ENCODE results near the gene MEAK7. TPM values are rescaled to one million over a fixed set of nuclear protein-coding genes. Genes with fewer than 3 reads are reported as not detected.

The MEAK7 gene
- total RNA-seq, 1 donor from 2014 or later: 5.3 TPM

DNA sequence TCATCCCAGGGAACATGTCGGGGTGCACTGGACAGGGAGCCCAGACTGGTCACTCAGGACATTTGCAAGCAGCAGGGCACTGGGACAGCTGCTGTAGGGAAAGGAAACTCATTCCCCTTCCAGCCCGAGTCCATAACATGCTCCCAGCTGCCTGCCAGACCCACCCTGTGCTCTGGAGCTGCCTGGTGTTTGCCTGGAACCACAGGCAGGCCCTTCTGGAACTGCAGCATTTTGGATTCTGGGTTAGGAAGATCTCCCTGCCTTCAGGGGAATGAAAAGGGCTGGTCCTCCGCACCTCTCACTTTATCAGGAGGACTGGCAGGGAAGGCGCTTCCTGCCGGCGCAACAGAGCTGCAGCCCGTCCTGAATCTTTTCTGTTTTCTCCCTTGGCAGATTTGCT, 41.2 kb downstream of the MEAK7 start:
- Histone ChIP-seq H3K4me1 (peaks cover 5% of the 10 kb centered on the region), H3K4me3 (no peak overlapping the region), H3K36me3 (peaks cover 19% of the 10 kb centered on the region), H3K27me3 (ENCODE audit: low read depth) (no peaks in the 10 kb centered on the region), H3K27ac (replicated peaks) (no peak overlapping the region), H3K9me3 (replicated peaks) (peaks cover 18% of the 10 kb centered on the region)
- no peak for DNase-seq
- no peak for TF ChIP-seq CTCF (IDR thresholded peaks at IDR 0.05; ENCODE audit: borderline replicate concordance)
- intact Hi-C loops (cut with micrococcal nuclease): no loop called here

- Histone ChIP-seq H3K27me3 (ENCODE audit: low read depth) (no peaks in the 10 kb centered on the region), H3K27ac (replicated peaks) (no peak overlapping the region), H3K4me1 (peaks cover 5% of the 10 kb centered on the region), H3K4me3 (no peak overlapping the region), H3K9me3 (replicated peaks) (peaks cover 15% of the 10 kb centered on the region), H3K36me3 (peaks cover 13% of the 10 kb centered on the region)
- intact Hi-C loops (cut with micrococcal nuclease): no loop called here
- no peak for DNase-seq
- TF ChIP-seq CTCF (IDR thresholded peaks at IDR 0.05; ENCODE audit: borderline replicate concordance): no peak
These were observed 41.9 kb downstream of the MEAK7 start for GRCh38 chr16:84462296-84463210.

GRCh38 chr16:84461413-84462295, 42.8 kb downstream of the MEAK7 start:
- Histone ChIP-seq H3K4me1 (peaks cover 5% of the 10 kb centered on the region), H3K4me3 (no peak overlapping the region), H3K27me3 (ENCODE audit: low read depth) (no peaks in the 10 kb centered on the region), H3K27ac (replicated peaks) (no peak overlapping the region), H3K36me3 (peaks cover 4% of the 10 kb centered on the region), H3K9me3 (replicated peaks) (peaks cover 6% of the 10 kb centered on the region)
- TF ChIP-seq CTCF (IDR thresholded peaks at IDR 0.05; ENCODE audit: borderline replicate concordance): no peak
- intact Hi-C loops (cut with micrococcal nuclease): no loop called here
- no peak for DNase-seq

DNA sequence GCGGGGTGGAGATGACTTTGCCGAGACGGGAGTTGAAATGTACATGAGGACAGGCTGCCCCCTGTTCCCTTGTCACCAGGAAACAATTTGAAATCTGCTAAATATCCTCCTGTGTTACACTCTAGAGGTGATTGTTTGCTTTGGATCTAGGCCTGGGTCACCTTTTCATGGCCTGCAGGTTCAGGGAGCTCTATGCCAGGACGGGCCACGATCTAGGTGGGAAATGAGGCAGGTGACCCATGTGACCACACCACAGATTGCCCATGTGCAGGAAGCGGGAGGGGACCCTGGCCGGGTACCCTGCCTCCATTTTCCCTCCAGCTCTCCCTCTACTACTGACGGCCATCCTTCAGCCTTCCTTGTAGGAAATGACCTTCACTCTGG, 43.4 kb downstream of the MEAK7 start:
- no peaks in the 10 kb centered on the region for H3K27me3 ChIP-seq (ENCODE audit: low read depth)
- no peak overlapping the region for H3K4me3 ChIP-seq
- intact Hi-C loops (cut with micrococcal nuclease): no loop called here
- H3K36me3 ChIP-seq: no peaks in the 10 kb centered on the region
- no peaks in the 10 kb centered on the region for H3K9me3 ChIP-seq (replicated peaks)
- H3K4me1 ChIP-seq: peaks cover 5% of the 10 kb centered on the region
- no peak for TF ChIP-seq CTCF (IDR thresholded peaks at IDR 0.05; ENCODE audit: borderline replicate concordance)
- H3K27ac ChIP-seq (replicated peaks): no peak overlapping the region
- DNase-seq: no peak

- no peak overlapping the region for H3K27ac ChIP-seq (replicated peaks)
- H3K36me3 ChIP-seq: no peaks in the 10 kb centered on the region
These were observed 43.9 kb downstream of the MEAK7 start for GRCh38 chr16:84460406-84461028.

More at GRCh38 chr16:84460406-84461028, 43.9 kb downstream of the MEAK7 start:
- DNase-seq: no peak
- TF ChIP-seq CTCF (IDR thresholded peaks at IDR 0.05; ENCODE audit: borderline replicate concordance): no peak
- no peak overlapping the region for H3K4me3 ChIP-seq
- peaks cover 5% of the 10 kb centered on the region for H3K4me1 ChIP-seq
- H3K9me3 ChIP-seq (replicated peaks): no peaks in the 10 kb centered on the region
- intact Hi-C loops (cut with micrococcal nuclease): no loop called here
- H3K27me3 ChIP-seq (ENCODE audit: low read depth): no peaks in the 10 kb centered on the region
